GM21515 (cell line): ENCODE data around the gene C9.
"Not testable (repeated sequence)": the region's sequence is repeated elsewhere in the genome, so short reads cannot be mapped to it uniquely, and the experiment has no call there.

Experiments
- ATAC-seq: cut with Tn5 transposase; IDR thresholded peaks from one replicate; pipeline ENCODE4 v1.9.1; 2021; ENCODE audit not compliant: unreplicated experiment

The C9 gene

DNA sequence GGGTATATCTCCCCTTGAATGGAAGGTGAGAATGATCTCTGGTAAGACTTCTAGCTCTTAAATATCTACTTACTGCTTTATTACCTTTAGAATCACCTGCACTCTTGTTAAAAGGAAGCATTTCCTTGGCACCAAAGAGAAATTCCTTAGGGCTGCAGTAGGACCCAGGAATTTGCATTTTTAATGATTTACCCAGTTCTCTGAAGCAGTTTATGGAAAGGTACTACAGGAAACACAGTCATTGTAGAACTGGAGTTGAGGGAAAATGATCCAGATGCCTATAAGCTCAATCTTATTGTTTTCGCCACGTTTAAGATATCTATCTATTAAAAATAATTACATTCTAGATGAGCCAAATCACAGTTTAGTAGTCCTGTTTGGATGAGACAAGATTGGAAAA lies 9.5 kb upstream of the C9 start:
- ATAC-seq: no peak

DNA sequence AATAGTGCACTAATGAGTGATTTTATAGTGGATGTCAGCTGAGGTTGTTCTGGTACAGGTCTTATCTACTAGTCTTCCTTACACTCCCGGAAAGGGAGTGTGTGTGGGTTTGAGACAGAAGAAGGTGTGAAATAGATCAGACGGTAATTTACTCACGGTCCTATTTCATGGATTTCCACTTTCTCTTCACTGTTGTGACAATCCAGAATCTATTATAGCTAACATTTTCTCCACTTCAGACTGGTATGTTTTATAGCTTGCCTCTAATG lies 7.0 kb upstream of the C9 start:
- no peak for ATAC-seq

DNA sequence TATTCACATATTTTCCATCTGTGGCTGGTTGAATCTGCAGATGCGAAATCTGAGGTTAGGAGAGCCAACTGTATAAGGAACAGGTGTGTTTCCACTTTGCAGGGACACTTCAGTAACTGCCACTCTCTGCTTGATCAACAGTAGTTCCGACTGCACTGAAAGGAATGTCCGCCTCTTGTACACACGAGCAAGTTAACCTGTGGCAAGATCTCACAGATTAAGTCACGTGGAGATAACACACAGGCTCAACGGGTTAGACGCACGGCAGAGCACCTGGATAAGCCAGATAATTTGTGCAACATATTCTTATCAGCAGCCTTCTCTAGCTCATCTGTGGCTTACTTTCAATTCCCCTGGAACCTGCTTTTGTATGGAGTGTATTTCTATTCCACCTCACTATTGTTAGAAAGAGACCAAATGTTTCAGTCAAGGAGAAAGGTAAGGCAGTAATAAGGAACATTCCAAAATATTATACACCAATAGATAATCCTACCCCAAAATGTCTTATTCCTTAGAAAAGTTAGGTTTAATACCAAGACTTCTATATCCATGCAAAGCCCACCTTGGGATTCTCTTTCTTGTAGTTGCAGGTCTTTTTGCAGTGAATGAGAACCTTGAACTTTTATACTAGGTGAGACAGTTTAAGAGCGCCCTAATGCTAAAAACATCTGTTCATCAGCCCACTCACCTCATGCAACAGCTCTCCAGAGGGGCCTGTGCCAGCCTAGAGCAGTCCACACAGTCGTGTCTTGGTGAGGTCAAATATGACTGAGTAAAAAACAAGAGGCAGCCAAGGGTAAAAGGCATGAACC lies 6.5 kb upstream of the C9 start:
- ATAC-seq: no peak

GRCh38 chr5:39369123-39369815 lies 5.0 kb upstream of the C9 start:
- ATAC-seq: no peak

- no peak for ATAC-seq
Observed at GRCh38 chr5:39368116-39368515, 3.8 kb upstream of the C9 start.

DNA sequence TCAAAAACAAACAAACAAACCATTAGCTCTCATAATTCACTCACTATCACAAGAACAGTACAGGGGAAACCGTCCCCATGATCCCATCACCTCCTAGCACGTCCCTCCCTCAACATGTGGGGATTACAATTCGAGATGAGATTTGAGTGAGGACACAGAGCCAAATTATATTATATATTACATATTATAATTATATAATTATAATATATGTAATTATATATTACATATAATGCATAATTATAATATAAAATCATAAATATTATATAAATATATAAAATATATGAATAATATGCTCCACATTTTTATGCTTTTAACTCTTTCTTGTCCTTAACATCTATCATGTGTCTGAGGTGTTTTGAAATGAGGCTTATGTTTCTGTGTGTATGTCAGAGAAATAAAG lies 3.4 kb upstream of the C9 start:
- ATAC-seq: no peak

DNA sequence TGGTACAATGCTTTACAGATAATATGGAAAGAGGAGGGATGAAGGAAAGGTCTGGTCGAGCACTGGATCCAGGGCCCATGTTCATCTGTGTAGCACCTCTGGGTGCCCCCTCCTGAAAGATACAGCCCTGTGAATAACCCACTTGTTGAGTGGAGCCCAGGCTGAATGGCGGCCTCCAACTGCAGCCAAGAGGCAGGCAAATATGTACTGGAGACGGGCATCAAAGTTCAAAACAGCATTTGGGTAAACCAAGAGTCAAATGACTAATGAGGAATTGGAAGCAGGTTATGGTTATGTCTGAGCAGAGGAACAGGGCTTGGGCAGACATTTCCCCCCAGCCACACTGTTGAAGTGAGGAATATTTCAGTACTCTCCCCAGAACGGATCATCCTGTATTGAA lies 1.1 kb downstream of the C9 start:
- ATAC-seq: no peak

- no peak for ATAC-seq
Observed at GRCh38 chr5:39362646-39363045, 1.6 kb downstream of the C9 start.

DNA sequence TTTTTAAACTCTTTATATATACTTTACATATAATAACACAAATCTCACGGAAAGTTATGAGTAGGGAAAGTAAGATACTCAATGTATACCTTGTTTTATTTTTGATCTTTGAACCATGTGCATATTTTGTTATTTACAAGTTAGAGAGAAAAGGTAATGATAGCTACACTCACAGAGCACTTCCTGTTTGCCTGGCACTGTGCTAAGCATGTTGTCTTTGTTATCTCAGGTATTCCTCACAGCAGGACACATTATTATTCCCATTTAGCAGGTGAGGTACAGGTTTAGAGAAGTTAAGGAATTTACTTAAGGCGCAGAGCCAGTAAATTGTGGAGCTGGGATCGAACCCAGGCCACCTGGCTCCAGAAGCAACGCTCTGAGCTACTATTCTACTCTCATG lies 3.0 kb downstream of the C9 start:
- ATAC-seq: no peak

GRCh38 chr5:39360471-39361111 lies 3.7 kb downstream of the C9 start:
- ATAC-seq: no peak

DNA sequence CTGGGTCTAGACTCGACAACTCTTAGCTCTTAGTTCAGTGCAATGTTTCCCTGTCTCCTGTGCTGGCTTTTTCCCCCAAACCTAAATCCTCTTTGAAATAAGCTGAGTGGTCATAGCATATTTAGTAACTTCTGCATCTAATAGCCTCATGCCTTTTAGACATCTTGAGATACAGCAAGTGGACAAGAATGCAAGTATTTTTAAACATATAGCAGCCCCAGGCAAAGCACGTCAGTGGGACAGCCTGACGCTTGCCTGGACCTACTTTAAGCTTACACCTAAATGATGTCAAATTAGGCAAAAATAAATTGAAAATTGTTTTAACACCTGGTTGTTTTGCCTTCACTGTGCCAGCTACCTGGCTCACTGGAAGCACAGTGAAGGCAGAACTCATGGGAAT lies 8.0 kb downstream of the C9 start:
- ATAC-seq: no peak

GRCh38 chr5:39355324-39355723 lies 9.0 kb downstream of the C9 start:
- no peak for ATAC-seq

DNA sequence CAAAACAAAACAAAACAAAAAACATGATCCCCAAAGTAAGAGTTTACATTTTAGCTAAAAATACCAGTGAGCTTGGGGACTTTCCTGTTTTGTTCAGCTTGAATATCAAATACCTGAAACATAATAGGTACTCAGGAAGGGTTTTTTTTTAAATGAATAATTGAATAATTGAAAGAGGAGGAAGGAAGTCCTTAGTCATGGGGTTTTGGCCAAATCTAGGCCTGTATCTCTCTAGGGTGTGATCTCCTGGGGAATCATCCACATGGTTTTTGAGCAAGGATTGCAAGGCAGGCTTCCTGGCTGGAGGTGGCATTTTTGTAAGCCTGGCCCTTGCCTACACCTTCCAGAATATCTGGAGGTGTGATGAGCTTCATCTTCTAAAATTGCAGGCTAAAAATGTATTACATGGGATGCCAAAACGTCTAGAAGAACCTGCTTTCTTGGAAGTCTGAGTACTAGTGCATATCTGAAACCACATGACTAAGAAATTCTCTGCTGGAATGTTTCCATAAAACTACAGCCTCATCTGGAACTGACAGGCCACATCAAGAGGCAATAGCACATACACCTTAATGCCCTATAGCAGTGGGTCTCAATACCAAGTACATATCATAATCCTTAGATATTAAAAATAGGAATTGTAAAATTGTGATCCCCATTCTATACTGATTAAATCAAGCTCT lies 10.4 kb downstream of the C9 start:
- no peak for ATAC-seq

DNA sequence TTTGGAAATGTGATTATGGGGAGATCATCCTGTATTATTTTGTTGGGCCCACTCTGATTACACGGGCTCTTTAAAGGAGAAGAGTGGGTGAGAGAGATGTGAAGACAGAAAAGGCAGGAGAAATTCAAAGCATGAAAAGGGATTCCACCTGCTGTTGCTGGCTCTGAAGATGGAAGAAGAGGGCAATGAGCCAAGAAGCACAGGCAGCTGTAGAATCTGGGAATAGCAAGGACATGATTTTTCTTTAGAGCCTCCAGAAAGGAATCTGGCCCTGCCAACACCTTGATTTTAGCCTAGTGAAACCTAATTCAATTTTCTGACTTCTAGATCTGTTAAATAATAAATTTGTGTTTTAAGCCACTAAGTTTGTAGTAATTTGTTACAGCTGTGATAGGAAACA lies 11.3 kb downstream of the C9 start:
- no peak for ATAC-seq

DNA sequence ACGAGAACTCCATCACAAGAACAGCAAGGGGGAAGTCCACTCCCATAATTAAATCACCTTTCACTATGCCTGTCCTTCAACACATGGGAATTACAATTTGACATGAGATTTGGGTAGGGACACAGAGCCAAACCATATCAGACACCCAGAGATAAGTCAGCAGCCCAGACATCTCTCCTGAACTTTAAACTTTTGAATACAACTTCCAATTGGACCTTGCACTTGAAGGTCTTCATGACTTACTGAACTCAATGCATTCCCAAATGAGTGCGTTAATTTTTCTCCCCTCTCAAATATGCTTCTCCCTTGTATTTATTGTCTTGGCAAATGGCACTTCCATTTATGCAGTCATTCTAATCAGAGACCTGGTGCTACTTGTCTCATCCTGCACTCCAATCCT lies 12.1 kb downstream of the C9 start:
- no peak for ATAC-seq

DNA sequence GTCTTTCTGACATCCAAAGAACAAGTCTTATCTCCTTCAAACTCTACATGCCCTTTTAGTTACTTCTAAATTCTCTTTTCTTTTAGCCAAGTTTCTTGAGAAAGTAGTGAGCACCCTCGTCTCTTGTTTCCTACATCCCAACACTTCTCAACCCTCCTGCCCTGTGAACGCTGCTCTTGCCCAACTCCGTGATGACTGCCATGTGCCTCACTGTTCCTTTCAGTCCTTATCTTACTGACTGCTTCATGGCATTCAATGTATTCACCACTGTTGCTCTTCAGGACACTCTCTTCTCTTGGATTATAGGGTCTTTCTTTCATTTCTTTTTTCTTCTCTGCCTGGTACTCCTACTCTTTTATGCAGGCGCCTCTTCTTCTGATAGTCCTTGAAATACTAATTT lies 14.8 kb downstream of the C9 start:
- ATAC-seq: no peak

DNA sequence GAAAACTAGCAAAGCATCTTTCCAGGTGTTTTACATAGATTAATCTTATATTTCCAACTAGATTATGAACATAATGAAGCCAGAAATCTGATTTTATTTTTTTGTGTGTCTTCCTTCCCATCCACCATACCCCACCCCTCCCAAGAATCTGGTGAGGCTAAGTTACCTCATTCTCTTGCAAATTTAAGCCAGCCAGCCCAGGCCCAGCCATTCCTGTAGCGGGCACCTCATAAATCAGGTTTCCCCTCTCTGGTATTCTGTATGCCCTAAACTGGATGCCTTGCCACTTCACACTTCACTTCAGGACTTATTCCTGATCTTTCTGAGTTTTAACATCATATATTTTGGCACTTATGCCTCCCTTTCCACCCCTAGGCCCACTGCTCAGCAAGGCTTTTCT lies 21.8 kb downstream of the C9 start:
- ATAC-seq: no peak

DNA sequence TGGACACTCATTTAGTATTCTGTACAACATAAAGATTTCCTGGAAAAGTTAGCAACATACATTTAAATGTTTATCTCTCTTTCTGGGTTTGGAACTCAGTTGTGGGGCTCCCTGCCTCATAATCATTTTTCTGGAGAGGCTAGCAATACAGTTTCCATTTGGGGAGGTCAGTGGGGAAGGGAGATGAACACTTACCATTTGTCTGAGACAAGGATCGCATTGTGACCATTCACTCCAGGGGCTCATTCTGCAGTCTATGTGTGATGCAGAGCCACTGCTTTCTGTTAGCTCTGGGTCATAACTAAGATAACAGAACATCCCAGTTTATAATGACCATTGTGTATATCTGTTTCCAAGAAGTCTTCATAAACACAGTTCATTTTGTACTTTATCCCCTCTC lies 22.4 kb downstream of the C9 start:
- ATAC-seq: no peak

DNA sequence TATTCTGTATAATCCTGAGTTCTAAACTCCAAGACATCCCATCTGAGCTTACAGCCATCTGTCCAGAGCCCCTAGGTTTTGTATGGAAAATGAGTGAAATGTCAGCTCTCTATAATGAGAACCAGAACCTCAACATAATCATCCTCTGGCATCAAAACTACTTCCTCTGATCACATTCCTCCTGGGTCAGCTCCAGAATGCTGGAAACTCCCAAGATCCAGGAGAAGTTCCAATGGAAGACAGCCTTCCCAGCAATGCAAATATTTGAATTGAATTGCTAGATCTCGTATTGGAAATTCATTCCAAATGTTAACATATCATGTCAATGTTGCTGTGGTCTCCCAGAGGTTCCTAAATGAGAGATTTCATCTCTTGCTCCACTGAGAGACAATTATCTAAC lies 23.8 kb downstream of the C9 start:
- no peak for ATAC-seq

DNA sequence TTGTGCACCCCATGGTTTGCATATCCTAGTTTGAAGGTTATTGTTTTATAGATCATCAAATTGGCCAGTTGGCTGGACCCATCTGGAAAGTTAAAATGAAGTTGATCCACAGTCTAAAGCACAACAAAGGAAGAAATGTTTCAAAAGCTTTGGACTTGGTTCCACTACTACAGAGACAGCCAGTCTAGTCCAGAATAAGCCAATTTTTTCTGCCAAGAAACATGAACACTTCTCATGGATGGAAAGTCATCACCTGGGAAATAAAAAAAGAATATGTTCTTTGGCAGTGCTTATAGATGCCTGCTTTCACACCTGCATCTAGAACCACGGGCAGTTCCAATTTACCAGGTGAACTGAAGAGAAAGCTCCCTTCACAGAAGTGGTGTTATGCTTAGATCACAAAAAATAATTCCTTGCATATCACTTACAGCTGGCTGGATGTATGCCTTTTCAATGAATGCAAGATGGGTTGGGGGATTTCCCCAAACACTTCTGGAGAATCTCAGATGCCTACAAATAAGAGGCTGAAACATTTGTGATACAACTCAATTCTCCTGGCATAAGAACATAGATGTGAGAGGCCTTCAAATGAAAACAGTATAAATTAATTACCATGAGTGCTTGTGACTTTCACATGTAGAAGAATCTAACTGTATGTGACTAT lies 26.9 kb downstream of the C9 start:
- ATAC-seq: no peak

DNA sequence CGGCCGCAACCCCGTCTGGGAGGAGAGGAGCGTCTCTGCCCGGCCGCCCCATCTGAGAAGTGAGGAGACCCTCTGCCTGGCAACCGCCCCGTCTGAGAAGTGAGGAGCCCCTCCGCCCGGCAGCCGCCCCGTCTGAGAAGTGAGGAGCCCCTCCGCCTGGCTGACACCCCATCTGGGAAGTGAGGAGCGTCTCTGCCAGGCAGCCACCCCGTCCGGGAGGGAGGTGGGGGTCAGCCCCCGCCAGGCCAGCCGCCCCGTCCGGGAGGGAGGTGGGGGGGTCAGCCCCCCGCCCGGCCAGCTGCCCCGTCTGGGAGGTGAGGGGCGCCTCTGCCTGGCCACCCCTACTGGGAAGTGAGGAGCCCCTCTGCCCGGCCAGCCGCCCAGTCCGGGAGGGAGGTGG lies 30.0 kb downstream of the C9 start:
- ATAC-seq: not testable (repeated sequence)
